NCI-H2029 treated with DMSO at 0.1 percent for 48 hours (cell line): ENCODE data around the gene RPL14.
A peak's percentile ranks its signal among the peaks of the same experiment; 100 is the strongest.
"Not testable (repeated sequence)": the region's sequence is repeated elsewhere in the genome, so short reads cannot be mapped to it uniquely, and the experiment has no call there.

Experiments used
- DNase-seq: peaks from one replicate; lab custom pipeline; 2025; lab: John Stamatoyannopoulos, UW

Gene RPL14

GRCh38 chr3:40456940-40457823 is at the start of gene RPL14:
Gene RPL14, plus strand, starts transcription at chr3:40457339. Its CDS starts 133 bp downstream, at chr3:40457472.
- DNase-seq: peak; percentile 90

- DNase-seq: no peak
Measured at GRCh38 chr3:40407611-40408010, 49.5 kb upstream of the RPL14 start.

GRCh38 chr3:40414270-40414669 is 42.9 kb upstream of the RPL14 start:
- DNase-seq: peak; percentile 16

DNA sequence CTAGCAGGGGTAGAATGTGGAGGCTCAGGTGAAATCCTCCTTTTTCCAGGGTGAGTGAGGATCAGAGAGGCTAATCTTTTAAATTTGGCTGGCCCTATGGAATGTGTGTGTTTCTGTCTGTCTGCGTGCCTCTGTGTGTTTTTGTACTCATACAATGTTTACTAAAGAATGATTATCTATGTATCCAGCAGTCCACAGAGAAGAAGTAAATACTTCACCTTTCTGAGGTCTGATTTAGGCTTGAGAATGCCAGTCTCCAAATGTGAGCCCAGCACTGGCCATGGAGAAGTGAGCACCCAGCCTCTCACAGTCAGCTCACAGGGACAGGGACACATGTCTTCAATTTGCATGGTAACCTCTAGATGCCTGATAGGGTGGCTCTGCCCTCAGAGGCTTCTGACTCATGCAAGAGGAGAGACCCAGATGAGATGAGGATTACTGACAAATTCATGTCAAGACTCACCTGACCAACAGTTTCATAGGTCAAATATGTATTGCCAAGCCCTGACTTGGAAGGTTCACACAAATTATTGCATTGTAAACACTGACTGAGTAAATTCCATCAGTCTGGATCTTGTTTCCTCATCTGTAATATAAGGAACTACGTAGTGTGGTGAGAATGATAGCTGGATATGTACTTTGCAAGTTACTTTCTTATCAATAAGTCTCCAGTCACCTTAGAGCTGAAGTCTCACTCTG is 39.1 kb upstream of the RPL14 start:
- no peak for DNase-seq

DNA sequence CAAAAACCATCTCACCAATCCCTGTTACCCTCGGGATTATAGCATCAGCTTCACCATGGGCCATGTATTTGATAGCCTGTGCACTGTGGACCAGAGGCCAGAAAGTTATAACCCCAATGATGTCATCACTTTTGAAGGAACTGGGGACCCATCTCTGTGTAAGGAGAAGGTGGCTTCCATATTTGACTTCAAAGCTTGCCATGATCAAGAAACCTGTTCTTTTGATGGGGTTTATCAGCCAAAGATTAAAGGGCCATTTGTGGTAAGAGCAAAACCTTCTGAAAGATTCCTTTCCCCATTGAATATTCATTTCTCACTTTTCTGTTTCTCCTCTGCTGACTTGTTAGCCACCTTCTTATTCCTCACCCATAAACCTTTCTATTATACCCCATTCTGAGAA is 34.3 kb upstream of the RPL14 start:
- no peak for DNase-seq

DNA sequence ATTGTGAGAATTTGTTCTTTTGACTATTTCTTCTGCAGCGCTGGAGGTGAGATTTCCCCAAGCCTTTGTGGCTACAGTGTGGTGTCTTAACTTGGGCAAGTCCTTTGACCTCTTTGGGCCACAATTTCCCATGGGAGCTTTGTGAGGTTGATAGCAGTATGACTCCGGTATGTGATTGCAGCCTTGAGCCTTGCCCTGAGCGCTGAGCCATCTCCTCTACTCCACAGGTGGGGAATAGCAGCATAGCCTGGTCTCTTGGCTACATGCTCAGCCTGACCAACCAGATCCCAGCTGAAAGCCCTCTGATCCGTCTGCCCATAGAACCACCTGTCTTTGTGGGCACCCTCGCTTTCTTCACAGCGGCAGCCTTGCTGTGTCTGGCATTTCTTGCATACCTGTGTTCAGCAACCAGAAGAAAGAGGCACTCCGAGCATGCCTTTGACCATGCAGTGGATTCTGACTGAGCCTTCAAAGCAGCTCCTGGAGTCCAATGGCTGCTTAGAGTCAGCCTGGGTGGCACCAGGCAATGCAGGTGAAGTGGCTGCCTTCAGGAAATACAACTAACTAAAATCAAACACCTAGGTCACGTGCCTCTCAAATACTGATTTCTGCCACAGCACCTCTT is 30.0 kb upstream of the RPL14 start:
- DNase-seq: no peak

- DNase-seq: no peak
Measured at GRCh38 chr3:40432793-40433192, 24.3 kb upstream of the RPL14 start.

GRCh38 chr3:40437889-40438288 is 19.2 kb upstream of the RPL14 start:
- DNase-seq: no peak

DNA sequence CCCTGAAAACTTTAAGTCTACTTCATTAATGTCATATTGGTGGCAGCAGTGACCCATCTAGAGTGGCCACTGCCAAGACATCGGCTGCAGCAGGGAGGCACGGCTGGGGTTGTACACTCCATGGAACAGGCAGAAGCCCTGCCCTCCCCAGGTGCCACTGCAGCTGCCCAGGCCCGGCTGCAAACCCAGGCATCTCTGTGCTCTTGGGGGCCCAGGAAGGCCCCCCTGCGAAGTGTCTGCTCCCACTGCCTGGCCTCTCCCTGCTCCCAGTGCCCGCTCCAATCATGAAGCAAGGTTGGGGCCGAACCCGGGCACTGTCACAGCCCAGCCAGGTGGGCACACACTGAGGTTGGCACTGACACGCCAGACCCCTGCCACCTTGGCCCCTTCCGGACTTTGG is 12.1 kb upstream of the RPL14 start:
- DNase-seq: no peak

DNA sequence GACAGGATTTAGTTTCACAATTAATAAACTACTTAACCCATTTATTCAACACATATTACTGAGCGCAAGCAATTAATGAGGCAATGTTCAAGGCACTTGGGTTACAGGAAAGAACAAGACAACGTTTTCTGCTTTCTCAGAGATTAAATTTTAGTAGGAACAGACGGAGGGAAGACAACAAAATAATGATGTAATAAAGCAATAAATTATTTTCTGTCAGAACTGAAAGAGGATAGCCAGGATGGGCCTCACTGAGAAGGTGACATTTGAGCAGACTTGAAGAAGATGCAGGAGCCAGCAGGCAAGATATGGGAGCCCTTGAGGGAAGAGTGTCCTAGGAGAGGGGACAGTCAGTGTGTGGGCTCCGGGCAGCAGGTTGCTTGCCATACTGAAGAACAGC is 11.3 kb upstream of the RPL14 start:
- no peak for DNase-seq

DNA sequence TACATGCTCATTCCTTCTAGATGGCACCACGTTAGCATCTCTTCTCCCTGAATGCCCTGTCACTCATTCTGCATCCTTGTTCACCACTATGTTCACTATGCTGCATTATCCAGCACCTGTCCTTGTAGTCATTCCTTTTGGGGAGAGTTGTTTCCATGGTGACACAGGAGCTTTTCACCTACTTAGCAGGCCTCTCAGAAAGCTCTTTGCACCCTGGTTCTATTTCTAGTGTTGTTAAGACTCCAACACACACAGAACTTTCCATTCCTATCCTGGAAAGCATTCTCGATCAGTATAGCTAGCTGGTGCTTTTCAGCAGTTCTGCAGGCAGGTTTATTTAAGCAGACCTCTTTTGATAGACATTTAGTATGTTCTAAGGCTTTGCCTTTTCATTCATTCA is 6.7 kb upstream of the RPL14 start:
- no peak for DNase-seq

- DNase-seq: no peak
Measured at GRCh38 chr3:40451551-40451950, 5.6 kb upstream of the RPL14 start.

DNA sequence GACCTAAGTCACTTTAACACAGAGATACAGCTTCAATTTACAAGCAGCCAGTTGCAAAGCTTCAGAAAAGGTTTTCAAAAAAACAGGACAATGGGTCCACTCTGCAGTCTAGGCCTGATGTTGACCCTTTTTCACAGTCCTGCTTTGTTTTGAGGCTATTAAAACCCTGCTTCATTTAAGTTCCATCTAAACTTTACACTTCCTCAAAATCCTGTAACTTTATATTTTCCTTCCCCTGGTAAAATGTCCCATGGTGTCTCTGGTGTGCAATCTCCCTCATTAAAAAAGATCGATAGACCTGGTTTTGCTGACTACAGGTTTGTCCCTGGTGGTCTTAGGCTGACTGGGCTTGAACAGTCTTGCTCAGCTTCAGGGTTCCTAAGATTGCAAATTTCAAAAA is 5.1 kb upstream of the RPL14 start:
- DNase-seq: no peak

DNA sequence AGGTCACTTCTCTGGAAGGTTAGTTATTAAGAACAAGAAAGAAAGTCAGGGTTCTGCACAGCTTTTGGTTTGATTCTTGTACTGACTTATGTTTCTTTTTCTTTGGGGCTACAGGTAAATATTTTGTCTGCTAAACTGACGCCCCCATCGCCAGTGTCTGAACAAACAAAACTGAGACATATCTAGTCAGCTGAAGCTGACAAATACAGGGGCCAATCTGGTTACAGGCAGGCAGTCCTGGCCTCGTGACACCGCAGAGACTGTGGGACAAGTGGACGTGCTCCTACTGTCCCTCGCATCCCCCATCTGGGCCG is 4.6 kb upstream of the RPL14 start:
- DNase-seq: no peak

DNA sequence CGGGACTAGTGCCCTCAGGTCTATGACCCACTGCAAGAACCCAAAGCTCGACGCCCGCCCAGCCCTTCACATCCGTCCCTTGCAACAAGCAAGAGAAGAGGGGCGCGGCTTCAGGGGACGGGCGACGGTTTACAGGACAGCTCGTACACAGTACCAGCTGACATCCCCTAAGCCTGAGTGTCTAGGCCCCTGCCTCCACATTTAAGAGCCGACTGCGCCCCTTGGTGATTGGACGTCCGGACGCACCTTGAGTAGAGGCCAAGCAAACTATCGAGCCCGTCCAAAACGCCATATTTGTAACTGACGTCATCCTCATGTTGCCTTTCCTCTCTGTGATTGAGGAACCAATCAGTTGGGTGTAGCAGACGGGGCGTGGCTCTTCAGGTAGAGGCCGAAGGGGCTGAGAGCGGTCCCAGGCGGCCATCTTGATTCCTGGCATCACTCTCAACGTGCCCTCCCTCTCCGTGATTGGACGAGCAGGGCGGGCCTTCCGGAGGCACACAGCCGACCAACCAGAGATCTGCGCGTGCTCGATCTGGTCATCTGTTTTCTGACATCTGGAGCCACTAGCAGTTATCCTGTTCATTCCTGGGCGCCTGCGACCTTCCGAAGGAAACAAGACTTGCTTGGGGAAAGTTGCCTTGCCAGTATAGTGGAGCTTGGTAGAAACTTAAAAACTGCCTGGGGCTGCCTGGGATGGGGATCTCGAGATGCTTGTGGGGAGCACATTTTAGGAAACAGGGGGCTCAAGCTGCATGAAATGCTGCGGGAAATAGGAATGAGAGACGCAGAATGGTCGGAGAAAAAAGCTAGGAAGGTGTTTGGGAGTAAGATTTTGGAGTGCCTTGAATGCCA is 4.0 kb upstream of the RPL14 start:
- DNase-seq: peak; percentile 98

GRCh38 chr3:40453933-40454332 is 3.2 kb upstream of the RPL14 start:
- no peak for DNase-seq

GRCh38 chr3:40455328-40455727 is 1.8 kb upstream of the RPL14 start:
- DNase-seq: no peak

DNA sequence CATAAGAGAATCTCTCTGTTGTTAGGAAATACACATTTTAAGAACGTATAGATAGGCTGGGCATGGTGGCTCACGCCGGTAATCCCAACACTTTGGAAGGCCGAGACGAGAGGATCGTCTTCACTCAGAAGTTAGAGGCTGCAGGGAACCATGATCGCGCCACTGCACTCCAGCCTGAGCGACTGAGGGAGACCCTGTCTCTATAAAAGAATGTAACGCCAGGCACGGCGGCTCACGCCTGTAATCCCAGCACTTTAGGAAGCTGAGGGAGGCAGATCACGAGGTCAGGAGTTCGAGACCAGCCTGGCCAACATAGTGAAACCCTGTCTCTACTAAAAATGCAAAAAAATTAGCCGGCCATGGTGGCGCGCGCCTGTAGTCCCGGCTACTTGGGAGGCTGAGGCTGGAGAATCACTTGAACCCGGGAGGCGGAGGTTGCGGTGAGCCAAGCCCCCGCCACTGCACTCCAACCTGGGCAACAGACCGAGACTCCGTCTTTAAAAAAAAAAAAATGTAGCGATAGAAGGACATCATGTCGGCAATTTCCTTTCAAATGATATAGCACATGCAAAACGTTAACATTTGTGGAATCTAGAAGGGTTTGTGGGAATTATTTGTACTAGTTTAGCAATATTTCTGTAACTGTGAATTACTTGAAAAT is 730 bp upstream of the RPL14 start:
- DNase-seq: no peak

DNA sequence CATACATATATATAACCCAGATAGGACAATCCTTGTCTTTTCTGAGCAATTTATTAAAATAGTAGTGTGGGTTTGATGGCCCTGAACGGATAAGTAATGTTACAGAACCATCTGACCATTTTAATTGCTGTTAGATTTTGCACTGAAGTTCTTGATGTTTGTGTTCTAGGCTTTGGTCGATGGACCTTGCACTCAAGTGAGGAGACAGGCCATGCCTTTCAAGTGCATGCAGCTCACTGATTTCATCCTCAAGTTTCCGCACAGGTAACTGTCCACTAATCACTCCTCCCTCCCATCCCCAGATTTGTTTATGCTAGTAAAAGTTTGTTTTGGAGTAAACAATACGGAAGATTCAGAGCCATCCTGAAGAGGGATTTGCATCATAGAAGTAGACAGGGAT is 1.3 kb downstream of the RPL14 start:
- no peak for DNase-seq

DNA sequence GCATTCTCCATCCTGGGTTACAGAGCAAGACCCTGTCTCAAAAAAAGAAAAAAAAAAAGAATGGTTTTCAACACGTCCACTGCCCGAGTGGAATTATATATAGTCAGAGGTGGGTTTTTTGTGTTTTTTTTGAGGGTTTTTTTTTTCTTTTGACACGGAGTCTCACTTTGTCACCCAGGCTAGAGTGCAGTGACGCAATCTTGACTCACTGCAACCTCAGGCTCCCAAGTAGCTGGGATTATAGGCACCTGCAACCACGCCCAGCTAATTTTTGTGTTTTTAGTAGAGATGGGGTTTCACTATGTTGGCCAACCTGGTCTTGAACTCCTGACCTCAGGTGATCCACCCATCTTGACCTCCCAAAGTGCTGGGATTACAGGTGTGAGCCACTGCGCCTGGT is 3.3 kb downstream of the RPL14 start:
- not testable (repeated sequence) for DNase-seq

DNA sequence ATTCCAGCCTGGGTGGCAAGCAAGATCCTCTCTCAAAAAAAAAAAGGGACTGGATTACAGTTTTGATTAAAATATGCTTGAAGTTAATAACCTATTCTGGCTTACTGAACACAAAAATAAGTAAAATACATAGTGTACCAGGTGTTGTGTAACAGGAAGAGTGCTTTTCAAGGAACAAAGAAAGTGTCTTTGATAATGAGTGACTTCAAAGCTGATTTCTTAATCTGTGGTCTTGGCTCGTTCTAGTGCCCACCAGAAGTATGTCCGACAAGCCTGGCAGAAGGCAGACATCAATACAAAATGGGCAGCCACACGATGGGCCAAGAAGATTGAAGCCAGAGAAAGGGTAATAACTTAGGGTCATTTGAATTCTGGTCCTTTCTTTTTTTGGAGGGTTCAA is 4.0 kb downstream of the RPL14 start:
- DNase-seq: no peak

- not testable (repeated sequence) for DNase-seq
Measured at GRCh38 chr3:40462838-40463237, 5.7 kb downstream of the RPL14 start.
